Measurements from ENCODE around the gene TBX15.

DNA sequence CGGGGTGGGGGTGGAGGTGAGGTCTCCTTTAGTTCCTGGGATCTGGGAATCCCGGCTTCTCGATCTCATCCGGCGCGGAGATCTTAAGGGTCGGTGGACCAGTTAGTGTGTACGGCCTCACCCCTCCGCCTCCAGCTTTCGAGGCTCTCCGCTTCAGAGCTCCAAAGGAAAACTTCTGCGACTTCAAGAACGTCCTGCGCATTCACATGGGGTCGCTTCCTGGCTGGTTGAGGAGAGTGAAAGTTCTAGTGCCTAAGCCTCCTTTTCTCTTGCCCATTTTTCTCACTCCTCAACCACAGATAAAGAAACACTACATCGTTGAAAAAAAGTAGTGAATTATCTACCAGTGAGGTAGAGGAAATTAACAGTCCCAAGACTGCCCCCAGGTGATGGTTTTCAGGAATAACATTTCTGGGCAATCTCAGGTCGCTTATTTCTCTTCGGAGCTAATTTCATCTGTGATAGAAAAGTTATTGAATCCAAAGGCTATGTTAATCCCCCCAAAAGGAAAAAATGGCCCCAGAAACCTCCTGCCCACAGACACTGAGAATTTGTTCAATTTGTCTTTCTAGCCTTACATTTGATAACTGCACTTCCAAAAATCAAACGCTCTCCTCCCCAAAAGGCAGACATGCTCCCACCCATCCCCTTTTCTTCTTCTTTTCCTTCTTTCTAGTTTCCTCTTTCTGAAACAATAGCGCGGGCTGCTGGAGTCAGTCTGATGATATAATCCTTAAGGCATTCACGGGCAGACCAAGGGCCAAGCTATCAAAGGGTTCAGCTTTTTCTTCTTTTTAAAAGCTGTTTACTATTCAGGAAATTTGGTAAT, 20.6 kb upstream of the TBX15 start:
- no peak for TF ChIP-seq POLR2A (IDR thresholded peaks at IDR 0.05)
- TF ChIP-seq, protein P1, sequence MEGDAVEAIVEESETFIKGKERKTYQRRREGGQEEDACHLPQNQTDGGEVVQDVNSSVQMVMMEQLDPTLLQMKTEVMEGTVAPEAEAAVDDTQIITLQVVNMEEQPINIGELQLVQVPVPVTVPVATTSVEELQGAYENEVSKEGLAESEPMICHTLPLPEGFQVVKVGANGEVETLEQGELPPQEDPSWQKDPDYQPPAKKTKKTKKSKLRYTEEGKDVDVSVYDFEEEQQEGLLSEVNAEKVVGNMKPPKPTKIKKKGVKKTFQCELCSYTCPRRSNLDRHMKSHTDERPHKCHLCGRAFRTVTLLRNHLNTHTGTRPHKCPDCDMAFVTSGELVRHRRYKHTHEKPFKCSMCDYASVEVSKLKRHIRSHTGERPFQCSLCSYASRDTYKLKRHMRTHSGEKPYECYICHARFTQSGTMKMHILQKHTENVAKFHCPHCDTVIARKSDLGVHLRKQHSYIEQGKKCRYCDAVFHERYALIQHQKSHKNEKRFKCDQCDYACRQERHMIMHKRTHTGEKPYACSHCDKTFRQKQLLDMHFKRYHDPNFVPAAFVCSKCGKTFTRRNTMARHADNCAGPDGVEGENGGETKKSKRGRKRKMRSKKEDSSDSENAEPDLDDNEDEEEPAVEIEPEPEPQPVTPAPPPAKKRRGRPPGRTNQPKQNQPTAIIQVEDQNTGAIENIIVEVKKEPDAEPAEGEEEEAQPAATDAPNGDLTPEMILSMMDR (IDR thresholded peaks at IDR 0.05): peak; percentile 36 to 53 (median 46)
